Transverse colon (tissue), 4 donors: Measurements from ENCODE around the gene C1orf167.

ENCODE experiments used
- CTCF ChIP-seq, 5 experiments: fragments of 200-600 bp in 3 of 5; fragments of 450-650 bp in 2 of 5; sonication (generic) in 3 of 5; IDR thresholded peaks; 1 replicate in 2 of 5; 2 replicates in 3 of 5; pipeline ENCODE4 v1.5.1; 2016 to 2017; ENCODE audit warnings: antibody characterized with exemption in 5 of 5, inconsistent platforms in 3 of 5, mild to moderate bottlenecking in 2 of 5, moderate library complexity in 1 of 5
- EP300 ChIP-seq: sonication (generic); formaldehyde crosslinking; IDR thresholded peaks from one replicate; pipeline ENCODE4 v1.6.1; 2017; ENCODE audit warnings: antibody characterized with exemption, low read depth
- POLR2A ChIP-seq: fragments of 450-650 bp; IDR thresholded peaks from one replicate; pipeline ENCODE4 v1.6.1; 2016; ENCODE audit warnings: antibody characterized with exemption, mild to moderate bottlenecking, moderate library complexity
- POLR2AphosphoS5 ChIP-seq, 3 donors: sonication (generic); formaldehyde crosslinking; IDR thresholded peaks; one replicate each; pipeline ENCODE4 v1.6.1; 2016; ENCODE audit warnings: antibody characterized with exemption in 3 of 3

DNA sequence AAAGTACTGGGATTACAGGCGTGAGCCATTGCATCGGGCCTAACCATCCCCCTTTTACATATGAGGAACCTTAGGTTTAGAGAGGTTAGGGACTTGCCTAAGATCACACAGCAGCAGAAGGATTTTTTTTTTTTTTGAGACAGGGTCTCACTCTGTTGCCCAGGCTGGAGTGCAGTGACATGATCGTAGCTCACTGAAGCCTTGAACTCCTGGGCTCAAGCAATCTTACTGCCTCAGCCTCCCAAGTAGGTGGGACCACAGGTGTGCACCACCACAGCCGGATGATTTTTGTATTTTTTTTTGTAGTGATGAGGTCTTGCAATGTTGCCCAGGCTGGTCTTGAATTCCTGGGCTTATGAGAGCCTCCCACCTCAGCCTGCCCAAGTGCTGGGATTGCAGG lies 2.2 kb upstream of the C1orf167 start:
- TF ChIP-seq CTCF (IDR thresholded peaks at IDR 0.05) (no peak), POLR2A (no peak), EP300 (no peak), POLR2AphosphoS5 (IDR thresholded peaks at IDR 0.05) (no peak)
